ENCODE data around the gene DISC1.

Gene DISC1

DNA sequence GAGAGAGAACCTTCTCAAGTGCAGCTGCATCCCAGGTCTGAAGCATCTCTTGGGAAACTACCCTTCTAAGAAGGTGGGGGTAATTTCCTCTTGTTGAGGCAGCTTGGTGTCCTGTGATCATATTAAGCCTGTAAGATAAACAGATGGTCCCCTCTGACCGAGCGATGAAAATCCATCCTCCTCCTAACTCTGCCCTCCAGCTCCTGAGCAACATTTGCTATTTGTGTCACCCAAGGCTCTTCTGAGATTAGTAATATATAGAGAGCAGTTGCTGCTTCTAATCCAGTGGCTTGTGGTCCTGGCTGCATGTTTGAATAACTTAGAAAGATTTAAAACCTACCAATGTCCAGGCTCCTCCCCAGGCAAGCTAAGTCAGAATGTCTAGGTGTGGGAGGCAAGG, 123.7 kb downstream of the DISC1 start:
- no peaks in the 10 kb centered on the region for H3K4me1 ChIP-seq (ENCODE audit: low read length)
- no peaks in the 10 kb centered on the region for H3K36me3 ChIP-seq (replicated peaks; ENCODE audit: low read depth, low read length)
- no peak overlapping the region for H3K4me3 ChIP-seq (ENCODE audit: low read length)
- no peak overlapping the region for H3K4me2 ChIP-seq (ENCODE audit: low read length)
- no peak overlapping the region for H2AFZ ChIP-seq (ENCODE audit: low read depth, low read length)
- H3K79me2 ChIP-seq (ENCODE audit: low read length): no peaks in the 10 kb centered on the region
- peaks cover 7% of the 10 kb centered on the region; the same call in 1 of the 2 replicates for H3K27me3 ChIP-seq (ENCODE audit: low read depth, low read length)
- no peak overlapping the region for H3K27ac ChIP-seq (ENCODE audit: low read length)
- no peak for TF ChIP-seq EZH2phosphoT487 (IDR thresholded peaks at IDR 0.05; ENCODE audit: low read depth)
- TF ChIP-seq, protein P1, sequence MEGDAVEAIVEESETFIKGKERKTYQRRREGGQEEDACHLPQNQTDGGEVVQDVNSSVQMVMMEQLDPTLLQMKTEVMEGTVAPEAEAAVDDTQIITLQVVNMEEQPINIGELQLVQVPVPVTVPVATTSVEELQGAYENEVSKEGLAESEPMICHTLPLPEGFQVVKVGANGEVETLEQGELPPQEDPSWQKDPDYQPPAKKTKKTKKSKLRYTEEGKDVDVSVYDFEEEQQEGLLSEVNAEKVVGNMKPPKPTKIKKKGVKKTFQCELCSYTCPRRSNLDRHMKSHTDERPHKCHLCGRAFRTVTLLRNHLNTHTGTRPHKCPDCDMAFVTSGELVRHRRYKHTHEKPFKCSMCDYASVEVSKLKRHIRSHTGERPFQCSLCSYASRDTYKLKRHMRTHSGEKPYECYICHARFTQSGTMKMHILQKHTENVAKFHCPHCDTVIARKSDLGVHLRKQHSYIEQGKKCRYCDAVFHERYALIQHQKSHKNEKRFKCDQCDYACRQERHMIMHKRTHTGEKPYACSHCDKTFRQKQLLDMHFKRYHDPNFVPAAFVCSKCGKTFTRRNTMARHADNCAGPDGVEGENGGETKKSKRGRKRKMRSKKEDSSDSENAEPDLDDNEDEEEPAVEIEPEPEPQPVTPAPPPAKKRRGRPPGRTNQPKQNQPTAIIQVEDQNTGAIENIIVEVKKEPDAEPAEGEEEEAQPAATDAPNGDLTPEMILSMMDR (IDR thresholded peaks at IDR 0.05; ENCODE audit: low read depth, low read length): no peak
- H4K20me1 ChIP-seq (ENCODE audit: insufficient read depth, low read length): no peaks in the 10 kb centered on the region
- H3K9ac ChIP-seq (ENCODE audit: low read length): no peak overlapping the region
- no peaks in the 10 kb centered on the region for H3K9me3 ChIP-seq (ENCODE audit: insufficient read depth, low read length)

DNA sequence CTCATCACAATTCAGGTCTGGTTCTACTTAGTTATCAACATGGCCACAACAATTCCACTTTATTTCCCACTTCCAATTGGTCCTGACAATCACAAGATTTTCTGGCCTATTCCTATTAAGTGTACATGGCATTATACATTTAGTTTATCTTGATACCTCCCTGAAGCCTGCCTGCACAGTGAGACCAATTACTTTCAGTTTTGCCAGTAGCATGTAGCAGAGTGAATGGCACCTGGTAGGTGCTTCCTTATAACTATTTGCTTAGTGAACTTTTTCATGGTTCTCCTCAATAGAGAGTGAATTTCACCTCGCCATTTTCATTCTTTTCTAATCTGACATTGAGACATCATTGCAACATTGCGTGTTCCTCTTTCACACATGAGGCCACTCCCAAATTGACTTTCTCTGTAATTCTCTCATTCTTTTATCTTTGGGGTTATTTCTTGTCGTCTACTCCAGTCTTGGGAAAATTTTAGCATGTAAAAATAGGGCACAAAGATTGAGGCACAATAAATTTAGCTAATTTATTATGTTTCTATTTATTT, 124.3 kb downstream of the DISC1 start:
- no peaks in the 10 kb centered on the region for H3K36me3 ChIP-seq (replicated peaks; ENCODE audit: low read depth, low read length)
- H4K20me1 ChIP-seq (ENCODE audit: insufficient read depth, low read length): no peaks in the 10 kb centered on the region
- peaks cover 7% of the 10 kb centered on the region; the same call in 1 of the 2 replicates for H3K27me3 ChIP-seq (ENCODE audit: low read depth, low read length)
- TF ChIP-seq, protein P1 (IDR thresholded peaks at IDR 0.05; ENCODE audit: low read depth, low read length): no peak
- no peak for TF ChIP-seq EZH2phosphoT487 (IDR thresholded peaks at IDR 0.05; ENCODE audit: low read depth)
- H3K4me1 ChIP-seq (ENCODE audit: low read length): no peaks in the 10 kb centered on the region
- H3K9ac ChIP-seq (ENCODE audit: low read length): no peak overlapping the region
- H3K79me2 ChIP-seq (ENCODE audit: low read length): no peaks in the 10 kb centered on the region
- H3K27ac ChIP-seq (ENCODE audit: low read length): no peak overlapping the region
- H2AFZ ChIP-seq (ENCODE audit: low read depth, low read length): no peak overlapping the region
- H3K4me2 ChIP-seq (ENCODE audit: low read length): no peak overlapping the region
- H3K9me3 ChIP-seq (ENCODE audit: insufficient read depth, low read length): no peaks in the 10 kb centered on the region
- H3K4me3 ChIP-seq (ENCODE audit: low read length): no peak overlapping the region

DNA sequence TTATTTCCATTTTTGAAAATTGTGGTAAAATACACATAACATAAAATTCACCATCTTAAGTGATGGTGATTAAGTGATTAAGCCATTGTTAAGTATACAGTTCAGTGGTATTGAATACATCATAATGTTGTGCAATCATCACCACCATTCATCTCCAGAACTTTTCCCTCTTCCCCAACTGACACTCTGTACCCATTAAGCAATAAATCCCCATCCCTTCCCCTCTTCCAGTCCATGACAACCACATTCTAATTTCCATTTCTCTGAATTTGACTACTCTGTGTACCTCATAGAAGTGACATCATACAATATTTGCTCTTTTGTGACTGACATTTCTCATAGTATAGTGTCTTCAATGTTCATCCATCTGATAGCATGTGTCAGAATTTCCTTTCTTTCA, 124.8 kb downstream of the DISC1 start:
- Histone ChIP-seq H3K4me2 (ENCODE audit: low read length) (no peak overlapping the region), H3K4me1 (ENCODE audit: low read length) (no peaks in the 10 kb centered on the region), H4K20me1 (ENCODE audit: insufficient read depth, low read length) (no peaks in the 10 kb centered on the region), H2AFZ (ENCODE audit: low read depth, low read length) (no peak overlapping the region), H3K9ac (ENCODE audit: low read length) (no peak overlapping the region), H3K27ac (ENCODE audit: low read length) (no peak overlapping the region), H3K27me3 (ENCODE audit: low read depth, low read length) (peaks cover 7% of the 10 kb centered on the region; the same call in 1 of the 2 replicates), H3K4me3 (ENCODE audit: low read length) (no peak overlapping the region), H3K9me3 (ENCODE audit: insufficient read depth, low read length) (no peaks in the 10 kb centered on the region), H3K79me2 (ENCODE audit: low read length) (no peaks in the 10 kb centered on the region), H3K36me3 (replicated peaks; ENCODE audit: low read depth, low read length) (no peaks in the 10 kb centered on the region)
- no peak for TF ChIP-seq EZH2phosphoT487 (IDR thresholded peaks at IDR 0.05; ENCODE audit: low read depth)
- TF ChIP-seq, protein P1 (IDR thresholded peaks at IDR 0.05; ENCODE audit: low read depth, low read length): no peak

DNA sequence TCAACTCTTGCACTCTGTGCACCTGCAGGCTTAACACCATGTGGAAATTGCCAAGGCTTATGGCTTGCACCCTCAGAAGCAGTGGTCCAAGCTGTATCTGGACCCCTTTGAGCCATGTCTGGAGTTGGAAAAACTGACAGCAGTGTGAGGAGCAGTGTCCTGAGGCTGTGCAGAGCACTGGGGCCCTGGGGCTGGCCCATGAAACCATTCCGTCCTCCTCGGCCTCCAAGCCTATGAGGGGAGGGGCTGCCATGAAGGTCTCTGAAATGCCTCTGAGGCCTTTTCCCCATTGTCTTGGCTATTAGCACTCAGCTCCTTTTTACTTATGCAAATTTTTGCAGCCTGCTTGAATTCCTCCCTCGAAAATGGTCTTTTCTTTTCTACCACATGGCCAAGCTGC, 126.7 kb downstream of the DISC1 start:
- no peak overlapping the region for H3K27ac ChIP-seq (ENCODE audit: low read length)
- H3K36me3 ChIP-seq (replicated peaks; ENCODE audit: low read depth, low read length): no peaks in the 10 kb centered on the region
- H4K20me1 ChIP-seq (ENCODE audit: insufficient read depth, low read length): no peaks in the 10 kb centered on the region
- H3K4me3 ChIP-seq (ENCODE audit: low read length): no peak overlapping the region
- H3K27me3 ChIP-seq (ENCODE audit: low read depth, low read length): peaks cover 7% of the 10 kb centered on the region; the same call in 1 of the 2 replicates
- no peak for TF ChIP-seq EZH2phosphoT487 (IDR thresholded peaks at IDR 0.05; ENCODE audit: low read depth)
- TF ChIP-seq, protein P1 (IDR thresholded peaks at IDR 0.05; ENCODE audit: low read depth, low read length): no peak
- H3K4me1 ChIP-seq (ENCODE audit: low read length): peaks cover 5% of the 10 kb centered on the region; the same call in 1 of the 2 replicates
- no peak overlapping the region for H2AFZ ChIP-seq (ENCODE audit: low read depth, low read length)
- H3K9ac ChIP-seq (ENCODE audit: low read length): no peak overlapping the region
- H3K4me2 ChIP-seq (ENCODE audit: low read length): no peak overlapping the region
- H3K79me2 ChIP-seq (ENCODE audit: low read length): no peaks in the 10 kb centered on the region
- H3K9me3 ChIP-seq (ENCODE audit: insufficient read depth, low read length): no peaks in the 10 kb centered on the region
